Activated CD4-positive, alpha-beta T cell treated with anti-CD3 and anti-CD28 coated beads for 36 hours (primary cell): ENCODE data around the gene PVR. TPM values are rescaled to one million over a fixed set of nuclear protein-coding genes. Genes with fewer than 3 reads are reported as not detected.

Source experiments
- microRNA-seq: library from miRNA; unstranded; fragments of <30 nt; microRNA quantifications from one replicate; pipeline ENCODE4 v1.2.0, GENCODE V29; 2021; ENCODE audit warnings: borderline replicate concordance
- total RNA-seq, 2 experiments: library from RNA; stranded (reverse); gene quantifications; one replicate each; pipeline ENCODE4 v1.2.3, GENCODE V29; 2021

PVR gene
- total RNA-seq, 2 experiments from 2014 or later: 10.9 to 11.3 TPM

Small RNAs within 50 kb of the gene (microRNA-seq; reads per million reads assigned to microRNA genes)
- gene MIR4531: not detected

Other genes with a start within 250 kb of the PVR start
- gene ZNF285, start 242.3 kb upstream of the PVR start, total RNA-seq: 1 to 10 TPM; 1.2 to 1.4 TPM
- 1 to 10 TPM; 1.0 to 1.2 TPM for gene ZNF229, start 195.4 kb upstream of the PVR start, total RNA-seq
- gene ZNF180, start 143.4 kb upstream of the PVR start, total RNA-seq: 1 to 10 TPM; 5.5 to 7.7 TPM
- gene CEACAM20, start 114.2 kb upstream of the PVR start, total RNA-seq: not detected
- gene IGSF23, start 30.3 kb upstream of the PVR start, total RNA-seq: not detected
- gene CEACAM19, start 27.6 kb downstream of the PVR start, total RNA-seq: under 1 TPM; 0.56 to 0.73 TPM
- not detected for gene CEACAM16, start 55.2 kb downstream of the PVR start, total RNA-seq
- 10 to 100 TPM; 56.2 to 81.5 TPM for gene BCL3, start 104.8 kb downstream of the PVR start, total RNA-seq
- not detected for gene CBLC, start 134.0 kb downstream of the PVR start, total RNA-seq
- gene BCAM, start 165.2 kb downstream of the PVR start, total RNA-seq: not detected
- gene NECTIN2, start 202.4 kb downstream of the PVR start, total RNA-seq: under 1 TPM; 0.80 to 0.93 TPM
- 100 to 1,000 TPM; 120 to 132 TPM for gene TOMM40, start 247.3 kb downstream of the PVR start, total RNA-seq